ENCODE results near the gene DNAJC7. TPM values are rescaled to one million over a fixed set of nuclear protein-coding genes. Genes with fewer than 3 reads are reported as not detected.
"Not testable (repeated sequence)": the region's sequence is repeated elsewhere in the genome, so short reads cannot be mapped to it uniquely, and the experiment has no call there.

DNAJC7 gene
- total RNA-seq, 2 donors from 2014 or later = 57.5 to 73.9 TPM

GRCh38 chr17:42045719-42046118 lies 28.5 kb upstream of the DNAJC7 start:
- ATAC-seq (no peak), DNase-seq (no peak)
- intact Hi-C loops (cut with DNase I) = no loop called here

DNA sequence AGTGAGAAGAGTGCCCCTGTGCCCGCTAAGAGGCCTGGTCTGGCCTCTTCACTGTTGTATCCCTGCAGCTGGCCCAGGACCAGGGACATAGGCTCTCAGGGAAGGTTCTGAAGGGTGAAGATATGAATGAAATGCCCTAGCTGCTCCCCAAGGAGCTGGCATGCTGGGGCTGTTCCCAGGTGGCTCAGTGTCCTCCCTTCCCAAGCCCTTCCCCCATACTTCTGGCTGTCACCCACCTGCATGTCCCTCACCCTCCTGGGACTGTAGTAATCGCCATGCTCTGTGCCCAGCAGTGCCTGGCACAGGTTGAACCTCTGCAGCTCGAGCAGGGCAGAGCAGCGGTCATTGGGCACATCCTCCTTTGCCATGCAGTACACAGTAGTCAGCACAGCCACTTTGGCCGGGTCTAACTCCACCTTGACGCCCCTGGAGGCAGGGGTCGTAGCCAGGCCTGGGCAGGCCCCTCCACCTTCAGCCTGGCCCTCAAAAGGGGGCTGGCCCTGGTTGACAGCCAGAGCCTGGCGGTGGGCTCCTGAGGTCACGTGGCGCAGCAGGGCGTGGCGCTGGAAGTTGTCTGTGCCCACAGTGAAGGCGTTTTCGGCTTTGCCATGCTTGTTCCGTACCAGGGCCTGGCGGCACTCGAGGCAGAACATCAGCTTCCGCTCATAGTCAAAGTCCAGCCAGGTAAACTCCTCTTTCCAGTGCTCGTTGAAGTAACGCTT lies 25.5 kb upstream of the DNAJC7 start:
- ATAC-seq = no peak
- intact Hi-C loops (cut with DNase I) = no loop called here
- DNase-seq = no peak

- DNase-seq = no peak
- no peak for ATAC-seq
- intact Hi-C loops (cut with DNase I) = no loop called here
Measured at GRCh38 chr17:42041619-42042018, 24.4 kb upstream of the DNAJC7 start.

GRCh38 chr17:42040818-42041217 lies 23.6 kb upstream of the DNAJC7 start:
- peak in 1 of 2 donors; percentile 11 for ATAC-seq
- DNase-seq = no peak
- intact Hi-C loops (cut with DNase I) = no loop called here

- ATAC-seq (peak; percentile 13 to 19), DNase-seq (no peak)
- intact Hi-C loops (cut with DNase I) = no loop called here
Measured at GRCh38 chr17:42039794-42040763, 22.8 kb upstream of the DNAJC7 start.

GRCh38 chr17:42038221-42038973 lies 21.2 kb upstream of the DNAJC7 start:
- no peak for ATAC-seq
- DNase-seq = no peak
- intact Hi-C loops (cut with DNase I) = no loop called here

- DNase-seq = no peak
- intact Hi-C loops (cut with DNase I) = no loop called here
- no peak for ATAC-seq
Measured at GRCh38 chr17:42034059-42034458, 16.8 kb upstream of the DNAJC7 start.

DNA sequence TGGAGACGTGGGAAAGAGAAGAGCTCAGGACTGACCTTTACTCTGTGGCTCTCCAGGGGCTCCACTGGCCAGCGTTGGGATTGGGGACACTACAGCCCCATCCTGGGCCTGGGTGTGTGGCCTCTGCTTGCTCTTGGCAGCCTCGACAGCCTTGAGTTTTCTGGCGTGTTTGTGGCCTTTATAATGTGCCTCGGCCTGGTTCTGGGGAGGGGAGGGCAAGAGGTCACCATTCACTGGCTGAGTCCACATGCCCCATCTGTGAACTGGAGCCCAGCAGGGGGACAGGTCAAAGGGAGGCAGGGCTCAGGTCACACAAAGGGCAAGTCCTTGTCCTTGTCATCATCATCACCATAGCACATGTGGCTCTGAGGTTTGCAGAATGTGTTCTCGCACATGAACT lies 14.3 kb upstream of the DNAJC7 start:
- intact Hi-C loops (cut with DNase I) = no loop called here
- DNase-seq = no peak
- ATAC-seq = peak; percentile 55 to 68

DNA sequence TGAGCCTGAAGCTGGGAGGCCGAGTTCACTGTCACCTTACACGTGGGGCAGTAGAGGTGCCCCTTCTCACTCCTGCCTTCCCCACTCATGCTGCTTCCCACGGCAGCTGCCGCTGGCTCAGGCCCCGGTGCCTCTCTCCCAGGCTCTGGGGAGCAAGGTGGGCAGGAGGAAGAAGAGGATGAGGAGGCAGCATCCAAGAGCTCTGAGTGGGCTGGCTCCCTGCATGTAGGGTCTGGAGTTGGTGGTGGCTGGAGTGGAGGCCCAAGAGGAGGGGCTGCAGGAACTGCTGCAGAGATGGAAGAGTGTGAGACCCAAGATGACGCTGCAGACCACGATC lies 11.5 kb upstream of the DNAJC7 start:
- intact Hi-C loops (cut with DNase I) = loop anchor here (5.0 to 10.0 kb wide), 5 partner anchors 34 to 89 kb away; partner anchors contain the start of genes CNP (in 1 of the 2) and ZNF385C (in 1 of the 2)
- DNase-seq (no peak), ATAC-seq (no peak)

- DNase-seq = no peak
- intact Hi-C loops (cut with DNase I) = loop anchor here (5.0 to 10.0 kb wide), 5 partner anchors 34 to 89 kb away; partner anchors contain the start of genes CNP (in 1 of the 2) and ZNF385C (in 1 of the 2)
- no peak for ATAC-seq
Measured at GRCh38 chr17:42027961-42028790, 10.9 kb upstream of the DNAJC7 start.

GRCh38 chr17:42027590-42027889 lies 10.3 kb upstream of the DNAJC7 start:
- intact Hi-C loops (cut with DNase I) = loop anchor here (5.0 to 10.0 kb wide), 5 partner anchors 35 to 90 kb away; partner anchors contain the start of genes CNP (in 1 of the 2) and ZNF385C (in 1 of the 2)
- DNase-seq (no peak), ATAC-seq (no peak)

DNA sequence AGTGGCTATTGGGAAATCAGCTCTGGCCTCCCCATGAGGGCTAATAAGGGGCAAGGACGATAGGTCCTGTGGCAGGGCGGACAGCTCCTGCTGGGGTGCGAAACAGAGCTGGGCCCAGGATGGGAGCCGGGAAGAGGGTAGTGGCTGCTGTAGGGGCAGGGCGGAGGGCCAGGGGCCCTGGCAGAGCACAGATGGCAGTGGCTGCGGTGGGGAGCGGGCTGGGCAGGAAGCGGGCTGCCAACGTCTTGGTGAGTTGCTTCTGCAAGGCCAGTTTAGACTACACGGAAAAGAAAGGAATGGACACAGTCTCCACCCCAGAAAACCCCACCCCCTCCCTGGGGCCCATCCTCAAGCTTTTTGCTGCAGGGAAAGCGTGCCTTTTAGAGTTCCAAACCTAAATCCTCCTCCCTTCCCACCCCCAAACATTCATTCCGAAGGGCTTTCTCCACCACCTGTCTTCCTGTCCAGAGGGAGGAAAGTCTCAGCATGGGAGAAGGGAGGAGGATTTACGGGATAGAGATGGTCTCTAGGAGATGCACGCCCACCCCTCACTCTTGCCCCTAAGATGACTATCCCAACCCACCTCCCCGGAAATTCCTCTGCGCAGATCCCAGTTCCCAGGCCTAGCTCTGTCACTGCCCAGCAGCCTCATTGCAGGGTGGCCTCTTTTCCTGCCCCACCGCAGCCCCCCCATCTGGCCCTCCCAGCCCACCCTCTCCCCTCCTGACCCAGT lies 9.8 kb upstream of the DNAJC7 start:
- intact Hi-C loops (cut with DNase I) = loop anchor here (5.0 to 10.0 kb wide), 5 partner anchors 35 to 90 kb away; partner anchors contain the start of genes CNP (in 1 of the 2) and ZNF385C (in 1 of the 2)
- ATAC-seq (no peak), DNase-seq (no peak)

- intact Hi-C loops (cut with DNase I) = loop anchor here (1.0 to 10.0 kb wide), 6 partner anchors 36 to 91 kb away; partner anchors contain the start of genes CNP (in 1 of the 2) and ZNF385C (in 1 of the 2)
- ATAC-seq (no peak), DNase-seq (no peak)
Measured at GRCh38 chr17:42025936-42026335, 8.7 kb upstream of the DNAJC7 start.

DNA sequence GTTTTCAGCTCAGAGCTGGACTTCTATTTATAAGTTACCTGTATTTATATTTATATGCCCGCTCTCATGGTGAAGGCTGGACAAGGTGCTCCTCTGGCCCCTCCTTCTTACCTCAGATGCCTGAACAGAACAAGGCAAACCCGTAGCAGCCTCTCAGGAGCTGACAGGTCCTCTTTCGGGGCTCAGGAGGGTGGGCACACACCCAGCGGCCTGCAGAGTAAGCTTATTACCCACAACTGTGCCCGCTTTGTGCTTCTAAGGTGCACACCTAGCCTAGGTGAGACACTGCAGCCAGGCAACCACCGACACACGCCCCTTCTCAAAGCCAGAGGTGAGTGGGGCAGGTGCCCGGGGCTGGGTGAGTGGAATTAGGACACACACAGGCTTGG lies 7.9 kb upstream of the DNAJC7 start:
- no peak for ATAC-seq
- DNase-seq = no peak
- intact Hi-C loops (cut with DNase I) = loop anchor here (1.0 to 10.0 kb wide), 6 partner anchors 37 to 92 kb away; partner anchors contain the start of genes CNP (in 1 of the 2) and ZNF385C (in 1 of the 2)

DNA sequence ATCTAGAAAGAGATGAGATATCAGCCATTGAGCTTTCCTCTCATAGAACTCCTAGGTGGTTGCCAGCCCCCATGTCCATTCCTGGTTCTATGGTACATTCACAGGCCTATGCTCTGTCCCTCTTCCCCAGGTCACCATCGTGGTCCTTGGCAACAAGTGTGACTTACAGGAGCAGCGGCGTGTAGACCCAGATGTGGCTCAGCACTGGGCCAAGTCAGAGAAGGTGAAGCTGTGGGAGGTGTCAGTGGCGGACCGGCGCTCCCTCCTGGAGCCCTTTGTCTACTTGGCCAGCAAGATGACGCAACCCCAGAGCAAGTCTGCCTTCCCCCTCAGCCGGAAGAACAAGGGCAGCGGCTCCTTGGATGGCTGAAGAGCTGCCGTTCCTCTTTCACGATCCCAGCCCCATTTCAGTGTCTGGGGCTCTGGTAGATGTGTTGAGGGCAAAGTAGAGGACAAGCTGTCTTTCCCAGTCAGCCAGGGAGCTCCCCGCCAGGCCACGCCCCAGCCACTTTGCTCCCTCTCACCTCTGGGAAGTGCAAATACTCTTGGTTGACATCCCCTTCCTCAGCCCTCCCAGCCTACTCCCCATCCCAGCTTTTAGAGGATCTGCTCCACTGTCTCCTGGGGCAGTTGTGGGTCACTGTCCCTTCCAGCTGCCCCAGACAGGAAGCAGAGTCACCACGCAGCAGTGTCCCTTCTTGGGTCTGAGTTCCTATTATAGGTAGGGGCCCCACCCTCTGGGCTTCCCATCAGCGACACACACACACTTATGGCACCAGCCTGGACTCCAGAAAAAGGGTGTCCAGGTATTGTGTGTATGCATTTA lies 6.5 kb upstream of the DNAJC7 start:
- intact Hi-C loops (cut with DNase I) = loop anchor here in 1 of 2 donors (10.0 kb wide), 1 partner anchor 59 kb away; the partner anchor contains the start of gene CNP
- DNase-seq (peak; percentile 48), ATAC-seq (peak in 1 of 2 donors; percentile 2)

GRCh38 chr17:42020845-42021244 lies 3.6 kb upstream of the DNAJC7 start:
- not testable (repeated sequence) for ATAC-seq

More at GRCh38 chr17:42020845-42021244, 3.6 kb upstream of the DNAJC7 start:
- intact Hi-C loops (cut with DNase I) = loop anchor here in 1 of 2 donors (10.0 kb wide), 1 partner anchor 56 kb away; the partner anchor contains the start of gene CNP
- DNase-seq = not testable (repeated sequence)

Data from left cardiac atrium (tissue), 4 donors.